Glutamatergic neuron (in vitro differentiated cells): ENCODE measurements around the gene GNG7. TPM values are rescaled to one million over a fixed set of nuclear protein-coding genes. Genes with fewer than 3 reads are reported as not detected.
A peak's percentile ranks its signal among the peaks of the same experiment; 100 is the strongest.
"Not testable (repeated sequence)": the region's sequence is repeated elsewhere in the genome, so short reads cannot be mapped to it uniquely, and the experiment has no call there.

Experiments
- DNase-seq: peaks from one replicate; pipeline ENCODE4 v3.0.0; 2022
- H3K27ac Mint-ChIP-seq: one replicate; pipeline ENCODE4 v1.8.0; 2020; ENCODE audit warnings: mild to moderate bottlenecking, mixed read lengths, inconsistent platforms; ENCODE audit not compliant: unreplicated experiment
- H3K27me3 Mint-ChIP-seq: one replicate; pipeline ENCODE4 v1.8.0; 2020; ENCODE audit warnings: mild to moderate bottlenecking, moderate library complexity, mixed read lengths, inconsistent platforms; ENCODE audit not compliant: unreplicated experiment
- H3K36me3 Mint-ChIP-seq: one replicate; pipeline ENCODE4 v1.8.0; 2020; ENCODE audit warnings: mild to moderate bottlenecking, mixed read lengths, inconsistent platforms; ENCODE audit not compliant: unreplicated experiment
- H3K4me1 Mint-ChIP-seq: one replicate; pipeline ENCODE4 v1.8.0; 2020; ENCODE audit warnings: mild to moderate bottlenecking, low read depth, mixed read lengths, inconsistent platforms; ENCODE audit not compliant: unreplicated experiment
- H3K4me3 Mint-ChIP-seq: one replicate; pipeline ENCODE4 v1.8.0; 2020; ENCODE audit warnings: mild to moderate bottlenecking, mixed read lengths, inconsistent platforms; ENCODE audit not compliant: unreplicated experiment
- H3K9me3 Mint-ChIP-seq: one replicate; pipeline ENCODE4 v1.8.0; 2020; ENCODE audit warnings: mild to moderate bottlenecking, moderate library complexity, mixed read lengths, inconsistent platforms; ENCODE audit not compliant: unreplicated experiment
- total RNA-seq: library from RNA; stranded (reverse); fragmentation: NEBNext Ultra II Directional; extraction: Animal tissue kit (Norgen Biotek cat#: 25700); gene quantifications from one replicate; pipeline ENCODE4 v1.2.1, GENCODE V29; 2021; ENCODE audit not compliant: unreplicated experiment
- TF ChIP-seq, protein P1 (sequence below): fragments of 200-600 bp; sonication (generic); IDR thresholded peaks from one replicate; pipeline ENCODE4 v1.5.0; 2021; ENCODE audit not compliant: partially characterized antibody, unreplicated experiment

The GNG7 gene
- total RNA-seq, 1 donor from 2014 or later: 8.0 TPM

DNA sequence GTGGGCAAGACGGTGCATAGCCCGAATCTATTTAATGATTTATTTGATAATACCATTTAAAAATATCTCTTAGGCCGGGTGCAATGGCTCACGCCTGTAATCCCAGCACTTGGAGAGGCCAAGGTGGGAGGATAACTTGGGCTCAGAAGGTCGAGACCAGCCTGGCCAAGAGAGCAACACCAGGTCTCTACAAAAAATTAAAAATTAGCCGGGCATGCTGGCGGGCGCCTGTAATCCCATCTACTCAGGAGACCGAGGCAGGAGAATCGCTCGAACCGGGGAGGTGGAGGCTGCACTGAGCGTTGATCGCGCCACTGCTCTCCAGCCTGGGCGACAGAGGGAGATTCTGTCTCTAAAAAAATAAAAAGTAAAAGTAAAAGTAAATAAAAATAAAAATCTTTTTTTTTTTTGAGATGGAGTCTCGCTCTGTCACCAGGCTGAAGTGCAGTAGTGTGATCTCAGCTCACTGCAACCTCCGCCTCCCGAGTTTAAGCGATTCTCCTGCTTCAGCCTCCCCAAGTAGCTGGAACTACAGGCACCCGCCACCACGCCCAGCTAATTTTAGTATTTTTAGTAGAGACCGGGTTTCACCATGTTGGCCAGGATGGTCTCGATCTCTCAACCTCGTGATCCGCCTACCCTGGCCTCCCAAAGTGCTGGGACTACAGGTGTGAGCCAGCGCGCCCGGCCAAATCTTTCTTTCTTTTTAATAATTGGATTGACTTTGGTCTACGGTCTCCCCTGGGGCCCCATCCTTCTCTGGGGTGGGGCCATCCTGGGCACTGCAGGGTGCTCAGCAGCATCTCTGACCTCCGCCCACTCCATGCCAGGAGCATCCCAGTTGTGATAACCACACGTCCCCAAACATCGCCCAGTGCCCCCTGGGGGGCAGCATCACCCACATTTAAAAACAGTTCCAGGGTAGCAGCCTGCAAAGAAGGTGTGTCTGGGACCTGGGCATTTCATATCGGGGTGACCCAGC lies 90.7 kb downstream of the GNG7 start:
- H3K9me3 Mint-ChIP-seq: no peaks in the 10 kb centered on the region
- no peaks in the 10 kb centered on the region for H3K36me3 Mint-ChIP-seq
- peaks cover 2% of the 10 kb centered on the region for H3K4me1 Mint-ChIP-seq
- H3K27ac Mint-ChIP-seq: no peak overlapping the region
- TF ChIP-seq, protein P1, sequence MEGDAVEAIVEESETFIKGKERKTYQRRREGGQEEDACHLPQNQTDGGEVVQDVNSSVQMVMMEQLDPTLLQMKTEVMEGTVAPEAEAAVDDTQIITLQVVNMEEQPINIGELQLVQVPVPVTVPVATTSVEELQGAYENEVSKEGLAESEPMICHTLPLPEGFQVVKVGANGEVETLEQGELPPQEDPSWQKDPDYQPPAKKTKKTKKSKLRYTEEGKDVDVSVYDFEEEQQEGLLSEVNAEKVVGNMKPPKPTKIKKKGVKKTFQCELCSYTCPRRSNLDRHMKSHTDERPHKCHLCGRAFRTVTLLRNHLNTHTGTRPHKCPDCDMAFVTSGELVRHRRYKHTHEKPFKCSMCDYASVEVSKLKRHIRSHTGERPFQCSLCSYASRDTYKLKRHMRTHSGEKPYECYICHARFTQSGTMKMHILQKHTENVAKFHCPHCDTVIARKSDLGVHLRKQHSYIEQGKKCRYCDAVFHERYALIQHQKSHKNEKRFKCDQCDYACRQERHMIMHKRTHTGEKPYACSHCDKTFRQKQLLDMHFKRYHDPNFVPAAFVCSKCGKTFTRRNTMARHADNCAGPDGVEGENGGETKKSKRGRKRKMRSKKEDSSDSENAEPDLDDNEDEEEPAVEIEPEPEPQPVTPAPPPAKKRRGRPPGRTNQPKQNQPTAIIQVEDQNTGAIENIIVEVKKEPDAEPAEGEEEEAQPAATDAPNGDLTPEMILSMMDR: peak; percentile 72
- no peak overlapping the region for H3K4me3 Mint-ChIP-seq
- DNase-seq: no peak
- peaks cover 2% of the 10 kb centered on the region for H3K27me3 Mint-ChIP-seq

DNA sequence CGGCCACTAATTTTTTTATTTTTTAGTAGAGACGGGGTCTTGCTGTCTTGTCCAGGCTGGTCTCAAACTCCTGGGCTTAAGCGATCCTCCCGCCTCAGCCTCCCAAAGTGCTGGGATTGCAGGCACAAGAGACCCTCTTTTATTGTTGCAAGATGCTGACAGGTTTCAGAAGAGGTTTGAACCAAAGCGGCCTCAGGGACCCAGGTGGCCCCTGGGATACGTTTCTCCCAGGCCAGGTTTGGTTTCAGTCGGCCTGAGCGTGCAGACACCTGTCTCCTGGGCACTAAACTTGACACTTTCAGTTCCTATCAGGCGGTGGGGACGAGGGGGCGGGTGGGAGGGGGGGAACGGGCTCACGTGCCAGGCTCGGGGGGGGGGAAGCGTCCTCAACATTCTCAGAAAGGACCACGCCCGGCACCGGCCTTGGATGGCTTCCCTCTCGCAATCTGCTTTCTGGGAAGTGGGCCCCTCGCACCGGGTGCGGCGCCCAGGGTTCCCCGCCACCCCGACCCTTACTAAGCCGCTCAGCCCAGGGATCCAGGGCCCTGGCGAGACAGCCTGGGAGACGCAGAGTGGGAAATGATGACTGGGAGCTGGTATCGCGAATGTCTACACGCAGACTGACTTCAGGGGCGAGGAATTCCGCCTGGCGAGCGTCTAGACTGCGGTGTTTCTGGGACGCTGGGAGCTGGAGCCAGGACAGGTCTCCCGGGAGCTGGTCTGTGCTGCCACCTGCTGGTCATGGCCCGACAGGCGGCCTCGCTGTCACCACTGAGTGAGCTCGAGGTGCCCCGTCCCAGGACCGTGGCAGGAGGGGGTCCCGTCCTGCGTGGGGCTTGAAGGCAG lies 91.6 kb downstream of the GNG7 start:
- Mint-ChIP-seq H3K27ac (no peak overlapping the region), H3K4me3 (peak overlapping the region; percentile 30), H3K9me3 (peaks cover under 1% of the 10 kb centered on the region), H3K36me3 (no peaks in the 10 kb centered on the region), H3K4me1 (peaks cover 2% of the 10 kb centered on the region), H3K27me3 (peaks cover 2% of the 10 kb centered on the region)
- TF ChIP-seq, protein P1: peak; percentile 98
- DNase-seq: peak; percentile 97

DNA sequence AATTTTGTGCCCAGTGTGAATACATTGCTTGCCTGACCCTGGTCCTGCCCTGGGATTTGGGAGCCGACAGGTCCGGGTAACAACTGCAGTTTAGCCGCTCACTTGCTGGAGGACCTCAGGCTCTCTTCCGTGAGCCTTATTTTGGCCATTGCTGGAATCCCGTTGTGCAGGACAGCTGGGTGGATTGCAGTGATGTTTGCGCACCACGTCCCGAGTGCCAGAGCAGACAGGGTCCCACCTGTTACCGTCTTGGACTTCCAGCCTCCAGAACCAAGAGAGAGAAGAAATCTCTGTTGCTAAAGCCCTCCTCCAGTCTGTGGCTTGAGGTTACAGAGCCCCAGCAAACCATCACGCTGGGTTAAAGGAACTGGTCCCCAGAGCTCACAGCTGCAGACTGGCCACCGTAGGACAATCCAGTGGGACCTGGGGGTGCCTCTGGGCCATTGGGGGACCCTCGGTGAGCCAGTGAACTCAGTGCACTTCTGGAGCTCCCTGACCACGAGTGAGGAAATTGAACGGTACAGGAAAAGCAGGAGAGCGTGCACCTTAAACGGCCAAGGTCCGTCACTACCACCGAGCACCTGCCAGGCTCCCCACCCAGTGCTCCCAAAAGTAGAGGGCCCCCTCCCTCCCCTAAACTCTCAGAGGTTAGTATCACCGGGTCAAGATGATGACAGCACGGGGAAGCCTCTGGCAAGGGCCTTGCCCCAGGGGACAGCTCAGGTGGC lies 92.9 kb downstream of the GNG7 start:
- Mint-ChIP-seq H3K9me3 (peaks cover 5% of the 10 kb centered on the region), H3K36me3 (no peaks in the 10 kb centered on the region), H3K27ac (no peak overlapping the region), H3K4me1 (peaks cover 2% of the 10 kb centered on the region), H3K27me3 (peaks cover 4% of the 10 kb centered on the region), H3K4me3 (no peak overlapping the region)
- TF ChIP-seq, protein P1: no peak
- no peak for DNase-seq

DNA sequence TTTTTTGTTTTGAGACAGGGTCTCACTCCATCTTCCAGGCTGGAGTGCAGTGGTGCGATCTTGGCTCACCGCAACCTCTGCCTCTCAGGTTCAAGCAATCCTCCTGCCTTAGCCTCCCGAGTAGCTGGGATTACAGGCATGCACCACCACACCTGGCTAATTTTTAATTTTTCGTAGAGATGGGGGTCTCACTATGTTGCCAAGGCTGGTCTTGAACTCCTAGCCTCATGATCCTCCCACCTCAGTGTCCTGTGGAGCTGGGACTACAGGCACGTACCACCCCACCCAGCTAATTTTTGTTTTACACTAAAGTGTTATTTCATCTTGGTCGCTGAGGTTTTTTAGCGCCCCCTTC lies 93.5 kb downstream of the GNG7 start:
- H3K27ac Mint-ChIP-seq, H3K4me3 Mint-ChIP-seq, H3K9me3 Mint-ChIP-seq, DNase-seq, H3K36me3 Mint-ChIP-seq, H3K27me3 Mint-ChIP-seq, H3K4me1 Mint-ChIP-seq: not testable (repeated sequence)

DNA sequence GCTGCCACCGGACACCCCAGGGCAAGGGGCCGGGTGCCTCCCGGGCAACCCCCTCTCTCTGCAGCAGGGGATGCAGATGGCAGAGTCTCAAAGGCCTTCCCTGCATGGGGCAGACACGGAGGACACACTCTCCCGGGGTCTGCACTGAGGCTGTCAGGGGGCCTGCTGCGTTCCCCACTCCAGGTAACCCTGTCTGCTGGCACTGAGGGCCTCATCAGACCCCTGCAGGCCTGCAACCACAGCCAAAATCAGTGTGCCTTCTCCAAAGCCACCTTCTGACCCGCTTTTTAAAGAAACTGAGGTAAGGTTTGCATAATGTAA lies 93.9 kb downstream of the GNG7 start:
- H3K9me3 Mint-ChIP-seq: peaks cover 5% of the 10 kb centered on the region
- H3K27me3 Mint-ChIP-seq: peaks cover 4% of the 10 kb centered on the region
- no peak overlapping the region for H3K4me3 Mint-ChIP-seq
- TF ChIP-seq, protein P1: no peak
- DNase-seq: no peak
- no peaks in the 10 kb centered on the region for H3K36me3 Mint-ChIP-seq
- no peak overlapping the region for H3K27ac Mint-ChIP-seq
- peaks cover 2% of the 10 kb centered on the region for H3K4me1 Mint-ChIP-seq
